ENCODE data around the gene ASPHD1. TPM values are rescaled to one million over a fixed set of nuclear protein-coding genes. Genes with fewer than 3 reads are reported as not detected.
"Not testable (repeated sequence)": the region's sequence is repeated elsewhere in the genome, so short reads cannot be mapped to it uniquely, and the experiment has no call there.

Gene ASPHD1
- total RNA-seq, 2 donors from 2014 or later: 4.7 to 8.2 TPM

GRCh38 chr16:29908719-29909220 is 8.5 kb downstream of the ASPHD1 start:
- intact Hi-C loops (cut with DNase I): loop anchor here (10.0 kb wide), 1 partner anchor 96 kb away; no protein-coding TSS in a partner anchor
- Histone ChIP-seq H3K27me3 (no peaks in the 10 kb centered on the region), H3K27ac (no peak overlapping the region), H3K4me1 (no peaks in the 10 kb centered on the region), H3K9me3 (no peaks in the 10 kb centered on the region), H3K4me3 (no peak overlapping the region), H3K36me3 (replicated peaks in 1 of 2; ENCODE audit: insufficient read depth in 1 of 2, low read depth in 2 of 2) (no peaks in the 10 kb centered on the region)
- DNase-seq: no peak
- TF ChIP-seq, protein P1, sequence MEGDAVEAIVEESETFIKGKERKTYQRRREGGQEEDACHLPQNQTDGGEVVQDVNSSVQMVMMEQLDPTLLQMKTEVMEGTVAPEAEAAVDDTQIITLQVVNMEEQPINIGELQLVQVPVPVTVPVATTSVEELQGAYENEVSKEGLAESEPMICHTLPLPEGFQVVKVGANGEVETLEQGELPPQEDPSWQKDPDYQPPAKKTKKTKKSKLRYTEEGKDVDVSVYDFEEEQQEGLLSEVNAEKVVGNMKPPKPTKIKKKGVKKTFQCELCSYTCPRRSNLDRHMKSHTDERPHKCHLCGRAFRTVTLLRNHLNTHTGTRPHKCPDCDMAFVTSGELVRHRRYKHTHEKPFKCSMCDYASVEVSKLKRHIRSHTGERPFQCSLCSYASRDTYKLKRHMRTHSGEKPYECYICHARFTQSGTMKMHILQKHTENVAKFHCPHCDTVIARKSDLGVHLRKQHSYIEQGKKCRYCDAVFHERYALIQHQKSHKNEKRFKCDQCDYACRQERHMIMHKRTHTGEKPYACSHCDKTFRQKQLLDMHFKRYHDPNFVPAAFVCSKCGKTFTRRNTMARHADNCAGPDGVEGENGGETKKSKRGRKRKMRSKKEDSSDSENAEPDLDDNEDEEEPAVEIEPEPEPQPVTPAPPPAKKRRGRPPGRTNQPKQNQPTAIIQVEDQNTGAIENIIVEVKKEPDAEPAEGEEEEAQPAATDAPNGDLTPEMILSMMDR (IDR thresholded peaks at IDR 0.05): no peak
- no peak for TF ChIP-seq POLR2A (IDR thresholded peaks at IDR 0.05)
- WGBS, 2 donors: 76 to 92% methylated on average over 2 of the region's 2 CpGs
- ATAC-seq: no peak

DNA sequence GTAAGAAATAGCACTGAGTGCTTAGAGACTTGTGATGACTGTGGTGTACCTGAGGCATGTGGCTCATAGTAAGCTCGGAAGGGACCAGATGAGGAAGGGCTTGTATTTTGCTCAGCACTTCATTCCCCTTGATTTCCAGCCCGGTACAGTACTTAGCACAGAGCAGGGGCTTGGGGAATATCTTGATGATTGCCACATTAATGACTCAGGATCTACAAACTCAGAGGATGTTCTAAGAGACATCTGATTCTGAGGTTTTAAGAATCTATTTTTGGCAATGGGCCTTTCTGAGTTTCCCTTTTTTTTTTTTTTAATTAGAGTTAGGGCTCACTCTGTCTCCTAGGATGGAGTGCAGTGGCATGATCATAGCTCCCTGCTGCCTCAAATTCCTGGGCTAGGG is 9.1 kb downstream of the ASPHD1 start:
- H3K27me3 ChIP-seq: no peaks in the 10 kb centered on the region
- TF ChIP-seq, protein P1 (IDR thresholded peaks at IDR 0.05): no peak
- TF ChIP-seq POLR2A (IDR thresholded peaks at IDR 0.05): no peak
- WGBS, 2 donors: 75 to 91% methylated on average over 2 of the region's 2 CpGs
- intact Hi-C loops (cut with DNase I): loop anchor here (10.0 kb wide), 1 partner anchor 95 kb away; no protein-coding TSS in a partner anchor
- no peaks in the 10 kb centered on the region for H3K36me3 ChIP-seq (replicated peaks in 1 of 2; ENCODE audit: insufficient read depth in 1 of 2, low read depth in 2 of 2)
- DNase-seq (no peak), ATAC-seq (no peak)
- H3K27ac ChIP-seq: no peak overlapping the region
- no peak overlapping the region for H3K4me3 ChIP-seq
- no peaks in the 10 kb centered on the region for H3K9me3 ChIP-seq
- H3K4me1 ChIP-seq: no peaks in the 10 kb centered on the region

- H3K27me3 ChIP-seq; H3K4me3 ChIP-seq; H3K4me1 ChIP-seq; H3K36me3 ChIP-seq (replicated peaks in 1 of 2; ENCODE audit: insufficient read depth in 1 of 2, low read depth in 2 of 2); H3K9me3 ChIP-seq; DNase-seq; H3K27ac ChIP-seq; ATAC-seq: not testable (repeated sequence)
- intact Hi-C loops (cut with DNase I): loop anchor here (10.0 kb wide), 1 partner anchor 95 kb away; no protein-coding TSS in a partner anchor
- whole genome bisulfite sequencing, 2 donors: 77 to 81% methylated on average over 6 of the region's 6 CpGs
These were observed 9.6 kb downstream of the ASPHD1 start for GRCh38 chr16:29909851-29910250.

DNA sequence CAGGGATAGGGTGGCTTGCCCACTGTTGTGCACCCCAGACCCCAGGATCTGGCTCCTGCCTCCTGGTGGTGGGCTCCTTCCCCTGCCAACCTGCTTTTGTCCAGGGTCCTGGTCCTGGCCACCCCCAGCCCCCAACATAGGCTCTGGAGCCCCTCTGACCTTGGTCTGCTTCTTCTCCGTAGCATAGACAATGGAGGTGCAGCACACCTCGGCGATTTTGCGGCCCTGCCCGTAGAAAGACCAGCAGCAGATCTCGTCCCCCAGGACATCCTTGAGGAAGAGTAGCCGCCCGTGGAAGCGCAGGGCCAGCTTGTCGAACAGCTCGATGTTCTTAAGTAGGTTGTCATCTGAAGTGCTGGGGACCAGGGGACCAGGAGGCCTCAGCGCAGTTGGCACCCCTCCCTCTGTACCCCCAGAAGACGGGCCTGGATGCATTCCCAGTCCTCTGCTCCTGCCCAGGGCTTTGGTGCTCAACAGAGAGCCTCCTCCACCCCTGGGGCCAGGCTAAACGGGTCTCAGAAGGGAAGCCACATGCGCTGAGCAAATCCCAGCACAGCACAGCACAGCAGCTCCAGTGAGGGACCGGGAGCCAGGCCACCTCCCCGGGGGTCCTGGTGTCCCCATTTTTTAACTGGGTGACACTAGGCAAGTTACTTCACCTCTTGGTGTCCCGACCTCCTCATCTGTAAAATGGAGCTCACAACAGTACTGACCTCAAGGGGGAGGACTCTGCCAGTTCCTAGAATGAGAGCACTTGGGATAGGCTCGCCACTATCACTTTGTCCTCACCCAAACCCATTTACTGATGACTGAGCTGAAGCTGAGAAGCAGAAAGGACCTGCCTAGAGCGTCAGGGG is 10.8 kb downstream of the ASPHD1 start:
- Histone ChIP-seq H3K4me1 (no peaks in the 10 kb centered on the region), H3K27me3 (no peaks in the 10 kb centered on the region), H3K27ac (no peak overlapping the region), H3K4me3 (no peak overlapping the region), H3K36me3 (replicated peaks in 1 of 2; ENCODE audit: insufficient read depth in 1 of 2, low read depth in 2 of 2) (peaks cover 0 to 2% of the 10 kb centered on the region in 2 donors), H3K9me3 (no peaks in the 10 kb centered on the region)
- DNase-seq (no peak), ATAC-seq (no peak)
- TF ChIP-seq, protein P1 (IDR thresholded peaks at IDR 0.05): no peak
- TF ChIP-seq POLR2A (IDR thresholded peaks at IDR 0.05): no peak
- WGBS, 2 donors: 86% methylated on average over 20 of the region's 20 CpGs; no CpG with 5 or more reads in 1 of the 2 donors
- intact Hi-C loops (cut with DNase I): no loop called here

GRCh38 chr16:29911676-29912010 is 11.4 kb downstream of the ASPHD1 start:
- TF ChIP-seq, protein P1 (IDR thresholded peaks at IDR 0.05): no peak
- no peak for TF ChIP-seq POLR2A (IDR thresholded peaks at IDR 0.05)
- ATAC-seq: no peak
- WGBS, 2 donors: 75 to 83% methylated on average over 4 to 14 of the region's 15 CpGs

More at GRCh38 chr16:29911676-29912010, 11.4 kb downstream of the ASPHD1 start:
- Histone ChIP-seq H3K27ac (no peak overlapping the region), H3K36me3 (replicated peaks in 1 of 2; ENCODE audit: insufficient read depth in 1 of 2, low read depth in 2 of 2) (peaks cover 0 to 2% of the 10 kb centered on the region in 2 donors), H3K4me3 (no peak overlapping the region), H3K4me1 (no peaks in the 10 kb centered on the region), H3K9me3 (no peaks in the 10 kb centered on the region), H3K27me3 (no peaks in the 10 kb centered on the region)
- DNase-seq: no peak
- intact Hi-C loops (cut with DNase I): no loop called here
